A549 (cell line): Measurements from ENCODE around the gene WIZ. TPM values are rescaled to one million over a fixed set of nuclear protein-coding genes. Genes with fewer than 3 reads are reported as not detected.

ENCODE experiments used
- ATAC-seq, 2 experiments: fragments of 200-7000 bp in 1 of 2; fragments of >200 bp in 1 of 2; cut with Nextera tagmentation in 1 of 2; cut with Tn5 transposase in 1 of 2; 3 replicates each; pipeline versions ENCODE4 v1.8.0 to v1.9.1; 2018 to 2020; ENCODE audit warnings: mild to moderate bottlenecking in 1 of 2, moderate library complexity in 1 of 2
- CTCF ChIA-PET: fragments of 300-600 bp; sonication (Branson Sonifier 250); formaldehyde crosslinking; extraction: SDS; loops from one replicate; lab custom pipeline; 2021; ENCODE audit warnings: antibody characterized with exemption, inconsistent platforms; lab: Yijun Ruan, JAX
- POLR2A ChIA-PET: fragments of 350-600 bp; formaldehyde crosslinking; extraction: SDS; loops from one replicate; lab custom pipeline; 2021; ENCODE audit warnings: antibody characterized with exemption, inconsistent platforms; lab: Yijun Ruan, JAX
- DNase-seq, 2 experiments: peaks; one replicate each; pipeline versions ENCODE4 v3.0.0 to v3.0.0-alpha.2; 2011 to 2016; ENCODE audit warnings: low read depth in 1 of 2, low spot score in 1 of 2
- FAIRE-seq: peaks from 2 replicates; lab custom pipeline; 2011; peaks lifted over from hg19 to GRCh38; lab: Jason Lieb, UNC
- H3K27ac ChIP-seq, 2 experiments: fragments of >200 bp; sonication (Bioruptor Twin); formaldehyde crosslinking; 3 replicates each; pipeline ENCODE4 v1.5.1; 2016 to 2017
- H3K4me1 ChIP-seq: fragments of >200 bp; sonication (Bioruptor Twin); formaldehyde crosslinking; 3 replicates; pipeline ENCODE4 v1.6.1; 2016
- H3K4me2 ChIP-seq: fragments of >200 bp; sonication (Bioruptor Twin); formaldehyde crosslinking; 3 replicates; pipeline ENCODE4 v1.6.1; 2016
- H3K4me3 ChIP-seq: fragments of >200 bp; sonication (Bioruptor Twin); formaldehyde crosslinking; 3 replicates; pipeline ENCODE4 v1.5.1; 2016
- H3K9me3 ChIP-seq: fragments of >200 bp; sonication (Bioruptor Twin); formaldehyde crosslinking; 3 replicates; pipeline ENCODE4 v1.6.1; 2016
- ATOH8 ChIP-seq: fragments of 250-450 bp; sonication (Bioruptor Pico); IDR thresholded peaks from 2 replicates; pipeline ENCODE4 v1.5.0; 2020; ENCODE audit warnings: low read depth, mild to moderate bottlenecking, moderate library complexity
- BCL3 ChIP-seq: fragments of >200 bp; sonication (Bioruptor Twin); formaldehyde crosslinking; IDR thresholded peaks from 3 replicates; pipeline ENCODE4 v1.6.1; 2016
- CHD4 ChIP-seq: fragments of 200-600 bp; sonication (generic); IDR thresholded peaks from 2 replicates; pipeline ENCODE4 v1.6.1; 2016; ENCODE audit warnings: antibody characterized with exemption, mild to moderate bottlenecking, borderline replicate concordance
- EHF ChIP-seq: fragments of 250-450 bp; sonication (Bioruptor Pico); IDR thresholded peaks from 2 replicates; pipeline ENCODE4 v1.5.0; 2020; ENCODE audit warnings: mild to moderate bottlenecking
- ESRRA ChIP-seq: fragments of 150-350 bp; IDR thresholded peaks from 2 replicates; pipeline ENCODE4 v1.6.1; 2014; ENCODE audit warnings: mild to moderate bottlenecking, low read length, borderline replicate concordance
- HMGXB4 ChIP-seq: fragments of 250-450 bp; sonication (Bioruptor Pico); IDR thresholded peaks from 2 replicates; pipeline ENCODE4 v1.5.0; 2021; ENCODE audit warnings: mild to moderate bottlenecking, moderate library complexity, borderline replicate concordance
- MYC ChIP-seq: IDR thresholded peaks from 2 replicates; pipeline ENCODE4 v1.6.1; 2012; ENCODE audit warnings: mild to moderate bottlenecking, inconsistent platforms, low read length, improper control_type of control experiment, borderline replicate concordance
- PBX3 ChIP-seq: IDR thresholded peaks from 2 replicates; pipeline ENCODE4 v1.6.1; 2012
- RCOR1 ChIP-seq: fragments of 150-350 bp; IDR thresholded peaks from 2 replicates; pipeline ENCODE4 v1.6.1; 2014; ENCODE audit warnings: antibody characterized with exemption, low read length, low read depth
- USF2 ChIP-seq: fragments of 450-650 bp; IDR thresholded peaks from 2 replicates; pipeline ENCODE4 v1.6.1; 2014; ENCODE audit warnings: antibody characterized with exemption
- WGBS: methylation state at CpG from one replicate; pipeline ENCODE4 v1.1.6; 2017; ENCODE audit errors: missing lambda C conversion rate; 5-methylcytosine and 5-hydroxymethylcytosine counted together
- polyA plus RNA-seq, 4 experiments: library from polyadenylated mRNA; depleted of rRNA in 3 of 4; stranded (reverse); fragments of >200 nt; fragmentation: RNase III in 1 of 4; extraction: RNeasy Plus Mini Kit Qiagen cat#74134 plus additional on column Dnase treatment in 1 of 4; gene quantifications; 2 replicates in 3 of 4; 3 replicates in 1 of 4; pipeline ENCODE4 v1.2.3, GENCODE V29; 2011 to 2017

Gene WIZ
- polyA plus RNA-seq, 2 of the 4 experiments (the other 2 are of a cell fraction) = 3.7 to 15.1 TPM

GRCh38 chr19:15448778-15449619 lies 757 bp downstream of the WIZ start:
- TF ChIP-seq RCOR1 = no peak
- peak; percentile 15 to 52 for DNase-seq
- POLR2A ChIA-PET = no interaction called here
- Histone ChIP-seq H3K9me3 (no peaks in the 10 kb centered on the region), H3K4me3 (peak overlapping the region; percentile 86), H3K4me1 (0 out of 3 replicates have a peak, but pooled peaks cover 8% of the 10 kb centered on the region), H3K27ac (peak overlapping the region; percentile 97), H3K4me2 (peak overlapping the region; percentile 98)
- FAIRE-seq = no peak
- peak in 1 of 2 experiments; percentile 51; a peak in 2 of 6 replicates for ATAC-seq
- 30% methylated on average over 6 of the region's 43 CpGs for WGBS
- CTCF ChIA-PET = interaction anchor here (1.0 kb wide), 1 partner anchor 107 kb away, joined by 5 read pairs; no protein-coding TSS in a partner anchor

GRCh38 chr19:15448044-15448777 lies 1.5 kb downstream of the WIZ start:
- no peak for TF ChIP-seq PBX3
- TF ChIP-seq USF2 = no peak
- TF ChIP-seq CHD4 = no peak
- TF ChIP-seq, all 56 proteins: peak for 0
- 0 out of 3 replicates have a peak, but pooled peaks cover 8% of the 10 kb centered on the region for H3K4me1 ChIP-seq
- FAIRE-seq (no peak), ATAC-seq (no peak), DNase-seq (no peak)
- POLR2A ChIA-PET = no interaction called here
- H3K9me3 ChIP-seq = no peaks in the 10 kb centered on the region
- WGBS = 55% methylated on average over 10 of the region's 17 CpGs
- peak overlapping the region; percentile 98; the same call in 2 of the 3 replicates for H3K4me2 ChIP-seq
- no peak overlapping the region; a peak in 1 of 6 replicates for H3K27ac ChIP-seq
- CTCF ChIA-PET = interaction anchor here (1.0 kb wide), 1 partner anchor 107 kb away, joined by 5 read pairs; no protein-coding TSS in a partner anchor
- no peak overlapping the region for H3K4me3 ChIP-seq

GRCh38 chr19:15447057-15447456 lies 2.7 kb downstream of the WIZ start:
- FAIRE-seq = no peak
- CTCF ChIA-PET = no interaction called here

More at GRCh38 chr19:15447057-15447456, 2.7 kb downstream of the WIZ start:
- Histone ChIP-seq H3K27ac (no peak overlapping the region), H3K4me2 (no peak overlapping the region), H3K9me3 (no peaks in the 10 kb centered on the region), H3K4me1 (0 out of 3 replicates have a peak, but pooled peaks cover 8% of the 10 kb centered on the region), H3K4me3 (no peak overlapping the region)
- whole genome bisulfite sequencing = 60% methylated on average over 4 of the region's 4 CpGs
- POLR2A ChIA-PET = no interaction called here
- no peak for TF ChIP-seq BCL3
- no peak for TF ChIP-seq ATOH8 (CRISPR knock-in tag)
- no peak for TF ChIP-seq EHF (CRISPR knock-in tag)
- no peak for TF ChIP-seq MYC
- no peak for TF ChIP-seq ESRRA
- TF ChIP-seq HMGXB4 = no peak
- DNase-seq (no peak), ATAC-seq (no peak)
